MM.1S (cell line): ENCODE measurements around the gene TMEM80.
"Not testable (repeated sequence)": the region's sequence is repeated elsewhere in the genome, so short reads cannot be mapped to it uniquely, and the experiment has no call there.

ENCODE experiments used
- DNase-seq: peaks from one replicate; pipeline ENCODE4 v3.0.0-alpha.2; 2015
- H2AFZ ChIP-seq: fragments of 300-600 bp; sonication (generic); 2 replicates; pipeline ENCODE4 v1.6.0; 2016; ENCODE audit warnings: antibody characterized with exemption, low read length
- H3F3A ChIP-seq: fragments of 300-600 bp; sonication (generic); 2 replicates; pipeline ENCODE4 v1.6.1; 2016; ENCODE audit warnings: mild to moderate bottlenecking, antibody characterized with exemption, low read length, moderate library complexity, mixed read lengths; ENCODE audit not compliant: insufficient read depth
- H3K27ac ChIP-seq: fragments of 300-600 bp; sonication (generic); 2 replicates; pipeline ENCODE4 v1.5.1; 2016; ENCODE audit warnings: mild to moderate bottlenecking, low read length
- H3K27me3 ChIP-seq: fragments of 300-600 bp; sonication (generic); replicated peaks from 2 replicates; pipeline ENCODE4 v1.6.0; 2016; ENCODE audit warnings: low read length; ENCODE audit not compliant: insufficient read depth
- H3K36me3 ChIP-seq: fragments of 300-600 bp; sonication (generic); replicated peaks from 2 replicates; pipeline ENCODE4 v1.6.1; 2016; ENCODE audit warnings: mild to moderate bottlenecking, low read length, mixed read lengths; ENCODE audit not compliant: insufficient read depth
- H3K4me1 ChIP-seq: fragments of 300-600 bp; sonication (generic); 2 replicates; pipeline ENCODE4 v1.6.1; 2016; ENCODE audit warnings: low read length, mixed read lengths
- H3K4me2 ChIP-seq: fragments of 300-600 bp; sonication (generic); 2 replicates; pipeline ENCODE4 v1.6.0; 2016; ENCODE audit warnings: low read depth, low read length
- H3K4me3 ChIP-seq: fragments of 300-600 bp; sonication (generic); 2 replicates; pipeline ENCODE4 v1.5.1; 2016; ENCODE audit warnings: low read length, mixed read lengths
- H3K79me2 ChIP-seq: fragments of 300-600 bp; sonication (generic); 2 replicates; pipeline ENCODE4 v1.6.1; 2016; ENCODE audit warnings: mixed run types, low read length, mixed read lengths
- H3K9ac ChIP-seq: fragments of 300-600 bp; sonication (generic); 2 replicates; pipeline ENCODE4 v1.6.1; 2016; ENCODE audit warnings: low read length, mixed read lengths
- H3K9me2 ChIP-seq: fragments of 300-600 bp; sonication (generic); replicated peaks from 2 replicates; pipeline ENCODE4 v1.6.1; 2016; ENCODE audit warnings: mild to moderate bottlenecking, low read length, mixed read lengths; ENCODE audit not compliant: insufficient read depth
- H3K9me3 ChIP-seq: fragments of 300-600 bp; sonication (generic); replicated peaks from 2 replicates; pipeline ENCODE4 v1.6.1; 2016; ENCODE audit warnings: mild to moderate bottlenecking, low read length, mixed read lengths; ENCODE audit not compliant: insufficient read depth
- H4K20me1 ChIP-seq: fragments of 300-600 bp; sonication (generic); 2 replicates; pipeline ENCODE4 v1.6.1; 2016; ENCODE audit warnings: mild to moderate bottlenecking, low read length, moderate library complexity, mixed read lengths; ENCODE audit not compliant: insufficient read depth
- EZH2 ChIP-seq: fragments of 300-600 bp; sonication (generic); optimal IDR thresholded peaks from 2 replicates; pipeline ENCODE3; 2017; ENCODE audit warnings: low read depth, mild to moderate bottlenecking, antibody characterized with exemption, low read length, mixed read lengths
- EZH2phosphoT487 ChIP-seq: fragments of 300-600 bp; sonication (generic); IDR thresholded peaks from 2 replicates; pipeline ENCODE4 v1.6.1; 2018; ENCODE audit warnings: antibody characterized with exemption, low read length
- TF ChIP-seq, protein P1 (sequence below): fragments of 300-600 bp; sonication (generic); IDR thresholded peaks from 2 replicates; pipeline ENCODE4 v1.5.1; 2016; ENCODE audit warnings: antibody characterized with exemption, low read length, mixed read lengths

The TMEM80 gene

GRCh38 chr11:695538-696248 lies at the start of gene TMEM80:
TSS of gene TMEM80 (plus strand) at chr11:695816. CDS start at chr11:695828, 12 bp downstream.
- Histone ChIP-seq H3K4me3 (peak within 1 kb of the TSS; percentile 97), H4K20me1 (no peaks in the 10 kb centered on the region)

GRCh38 chr11:646214-646613 lies 49.4 kb upstream of the TMEM80 start:
- H3K27ac ChIP-seq: peak overlapping the region; percentile 81; the same call in 1 of the 2 replicates
- no peak overlapping the region for H3K4me2 ChIP-seq
- no peak overlapping the region for H3K4me3 ChIP-seq
- no peak overlapping the region; the same call in 1 of the 2 replicates for H3K9ac ChIP-seq
- no peak overlapping the region for H2AFZ ChIP-seq
- peaks cover 18% of the 10 kb centered on the region for H3K4me1 ChIP-seq
- H3K79me2 ChIP-seq: no peaks in the 10 kb centered on the region
- H3K9me3 ChIP-seq: no peaks in the 10 kb centered on the region
- DNase-seq: no peak
- H3K36me3 ChIP-seq: no peaks in the 10 kb centered on the region
- H3K9me2 ChIP-seq: no peaks in the 10 kb centered on the region
- no peaks in the 10 kb centered on the region for H4K20me1 ChIP-seq
- TF ChIP-seq EZH2 (no peak), EZH2phosphoT487 (no peak)
- TF ChIP-seq, protein P1, sequence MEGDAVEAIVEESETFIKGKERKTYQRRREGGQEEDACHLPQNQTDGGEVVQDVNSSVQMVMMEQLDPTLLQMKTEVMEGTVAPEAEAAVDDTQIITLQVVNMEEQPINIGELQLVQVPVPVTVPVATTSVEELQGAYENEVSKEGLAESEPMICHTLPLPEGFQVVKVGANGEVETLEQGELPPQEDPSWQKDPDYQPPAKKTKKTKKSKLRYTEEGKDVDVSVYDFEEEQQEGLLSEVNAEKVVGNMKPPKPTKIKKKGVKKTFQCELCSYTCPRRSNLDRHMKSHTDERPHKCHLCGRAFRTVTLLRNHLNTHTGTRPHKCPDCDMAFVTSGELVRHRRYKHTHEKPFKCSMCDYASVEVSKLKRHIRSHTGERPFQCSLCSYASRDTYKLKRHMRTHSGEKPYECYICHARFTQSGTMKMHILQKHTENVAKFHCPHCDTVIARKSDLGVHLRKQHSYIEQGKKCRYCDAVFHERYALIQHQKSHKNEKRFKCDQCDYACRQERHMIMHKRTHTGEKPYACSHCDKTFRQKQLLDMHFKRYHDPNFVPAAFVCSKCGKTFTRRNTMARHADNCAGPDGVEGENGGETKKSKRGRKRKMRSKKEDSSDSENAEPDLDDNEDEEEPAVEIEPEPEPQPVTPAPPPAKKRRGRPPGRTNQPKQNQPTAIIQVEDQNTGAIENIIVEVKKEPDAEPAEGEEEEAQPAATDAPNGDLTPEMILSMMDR: no peak
- peaks cover 13% of the 10 kb centered on the region for H3F3A ChIP-seq
- no peaks in the 10 kb centered on the region for H3K27me3 ChIP-seq

More at GRCh38 chr11:695538-696248, at the start of gene TMEM80:
- peak; percentile 99 for DNase-seq
- Histone ChIP-seq H3F3A (peaks cover 31% of the 10 kb centered on the region), H3K27me3 (no peaks in the 10 kb centered on the region), H3K36me3 (no peaks in the 10 kb centered on the region), H3K4me2 (peak within 1 kb of the TSS; percentile 77), H3K9ac (peak within 1 kb of the TSS; percentile 100), H2AFZ (peak within 1 kb of the TSS; percentile 97), H3K9me3 (no peaks in the 10 kb centered on the region), H3K4me1 (peaks cover 25% of the 10 kb centered on the region), H3K79me2 (peaks cover 57% of the 10 kb centered on the region), H3K27ac (peak within 1 kb of the TSS; percentile 100), H3K9me2 (no peaks in the 10 kb centered on the region)
- TF ChIP-seq EZH2 (no peak), EZH2phosphoT487 (no peak)
- TF ChIP-seq, protein P1: no peak

- Histone ChIP-seq H3K4me1 (peaks cover 18% of the 10 kb centered on the region), H3F3A (peaks cover 13% of the 10 kb centered on the region)
- H2AFZ ChIP-seq, H3K27ac ChIP-seq, H3K4me2 ChIP-seq, H3K36me3 ChIP-seq, H3K4me3 ChIP-seq, H3K27me3 ChIP-seq, H3K9me2 ChIP-seq, DNase-seq, H3K9me3 ChIP-seq, H3K79me2 ChIP-seq, H3K9ac ChIP-seq, H4K20me1 ChIP-seq: not testable (repeated sequence)
Measured at GRCh38 chr11:647672-648158, 47.9 kb upstream of the TMEM80 start.

- H2AFZ ChIP-seq: no peak overlapping the region
- H3K9ac ChIP-seq: no peak overlapping the region
- no peaks in the 10 kb centered on the region for H3K27me3 ChIP-seq
- no peaks in the 10 kb centered on the region for H3K9me3 ChIP-seq
- TF ChIP-seq EZH2phosphoT487 (no peak), EZH2 (no peak)
- TF ChIP-seq, protein P1: no peak
- peaks cover 9% of the 10 kb centered on the region for H3K4me1 ChIP-seq
- no peak for DNase-seq
- no peaks in the 10 kb centered on the region for H3K9me2 ChIP-seq
- no peak overlapping the region for H3K4me3 ChIP-seq
- H3K4me2 ChIP-seq: no peak overlapping the region
- no peaks in the 10 kb centered on the region for H3K79me2 ChIP-seq
- no peaks in the 10 kb centered on the region for H4K20me1 ChIP-seq
- peaks cover 10% of the 10 kb centered on the region for H3F3A ChIP-seq
- H3K36me3 ChIP-seq: no peaks in the 10 kb centered on the region
- no peak overlapping the region for H3K27ac ChIP-seq
Measured at GRCh38 chr11:650482-650881, 45.1 kb upstream of the TMEM80 start.

DNA sequence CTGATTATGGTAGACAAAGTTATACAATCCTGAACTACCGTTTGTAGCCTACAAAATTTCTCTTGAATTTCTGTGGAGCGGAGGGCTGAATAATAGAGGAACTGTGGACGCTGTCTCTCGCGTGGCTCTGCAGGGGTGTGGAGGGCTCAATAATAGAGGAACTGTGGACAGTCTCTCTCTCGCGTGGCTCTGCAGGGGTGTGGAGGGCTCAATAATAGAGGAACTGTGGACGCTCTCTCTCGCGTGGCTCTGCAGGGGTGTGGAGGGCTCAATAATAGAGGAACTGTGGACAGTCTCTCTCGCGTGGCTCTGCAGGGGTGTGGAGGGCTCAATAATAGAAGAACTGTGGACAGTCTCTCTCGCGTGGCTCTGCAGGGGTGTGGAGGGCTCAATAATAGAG lies 42.5 kb upstream of the TMEM80 start:
- not testable (repeated sequence) for H3K4me1 ChIP-seq, H3K27ac ChIP-seq, H3K9ac ChIP-seq, H3K9me3 ChIP-seq, H3K4me3 ChIP-seq, H3K79me2 ChIP-seq, H3F3A ChIP-seq, H3K36me3 ChIP-seq, H2AFZ ChIP-seq, H3K9me2 ChIP-seq, H3K4me2 ChIP-seq, DNase-seq, H3K27me3 ChIP-seq, H4K20me1 ChIP-seq
